Measurements from ENCODE around the gene SPAAR.

DNA sequence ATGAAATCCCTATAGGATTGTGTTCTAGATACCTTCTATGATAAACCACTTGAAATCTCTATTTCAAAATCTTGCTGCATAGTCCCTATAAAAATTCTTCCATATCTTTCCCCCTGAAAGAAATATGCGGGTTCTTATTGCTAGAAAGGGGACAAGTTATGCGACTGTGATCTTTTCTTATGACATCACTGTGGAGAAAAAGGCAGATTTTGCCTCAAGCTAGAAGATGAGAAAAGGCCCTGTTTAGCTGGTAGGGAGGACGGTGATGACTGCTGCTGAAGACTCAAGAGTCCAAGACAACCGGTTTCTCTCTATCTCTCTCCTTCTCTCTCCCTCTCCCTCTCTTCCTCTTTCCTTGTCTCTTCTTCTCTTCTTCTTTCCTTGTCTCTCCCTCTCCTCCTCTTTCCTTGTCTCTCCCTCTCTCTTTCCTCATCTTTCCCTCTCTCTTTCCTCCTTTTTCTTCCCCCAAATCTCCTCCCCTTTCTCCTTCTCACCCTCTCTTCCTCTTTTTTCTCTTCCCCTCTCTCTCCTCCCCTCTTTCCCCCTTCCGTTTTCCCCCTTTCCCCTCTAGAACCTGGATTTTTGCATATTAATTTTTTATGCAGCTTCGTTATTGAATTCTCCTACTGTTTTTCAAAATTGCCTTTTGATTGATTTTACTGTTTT, 43.4 kb downstream of the SPAAR start:
- TF ChIP-seq, protein P1, sequence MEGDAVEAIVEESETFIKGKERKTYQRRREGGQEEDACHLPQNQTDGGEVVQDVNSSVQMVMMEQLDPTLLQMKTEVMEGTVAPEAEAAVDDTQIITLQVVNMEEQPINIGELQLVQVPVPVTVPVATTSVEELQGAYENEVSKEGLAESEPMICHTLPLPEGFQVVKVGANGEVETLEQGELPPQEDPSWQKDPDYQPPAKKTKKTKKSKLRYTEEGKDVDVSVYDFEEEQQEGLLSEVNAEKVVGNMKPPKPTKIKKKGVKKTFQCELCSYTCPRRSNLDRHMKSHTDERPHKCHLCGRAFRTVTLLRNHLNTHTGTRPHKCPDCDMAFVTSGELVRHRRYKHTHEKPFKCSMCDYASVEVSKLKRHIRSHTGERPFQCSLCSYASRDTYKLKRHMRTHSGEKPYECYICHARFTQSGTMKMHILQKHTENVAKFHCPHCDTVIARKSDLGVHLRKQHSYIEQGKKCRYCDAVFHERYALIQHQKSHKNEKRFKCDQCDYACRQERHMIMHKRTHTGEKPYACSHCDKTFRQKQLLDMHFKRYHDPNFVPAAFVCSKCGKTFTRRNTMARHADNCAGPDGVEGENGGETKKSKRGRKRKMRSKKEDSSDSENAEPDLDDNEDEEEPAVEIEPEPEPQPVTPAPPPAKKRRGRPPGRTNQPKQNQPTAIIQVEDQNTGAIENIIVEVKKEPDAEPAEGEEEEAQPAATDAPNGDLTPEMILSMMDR (IDR thresholded peaks at IDR 0.05) = no peak
- no peak for TF ChIP-seq POLR2AphosphoS5 (IDR thresholded peaks at IDR 0.05)
- no peak for TF ChIP-seq POLR2A (IDR thresholded peaks at IDR 0.05)

Measured in suprapubic skin (tissue), 4 donors.